Transverse colon (tissue), 4 donors: ENCODE data around the gene FMNL2.

Experiments
- CTCF ChIP-seq, 5 experiments: fragments of 200-600 bp in 3 of 5; fragments of 450-650 bp in 2 of 5; sonication (generic) in 3 of 5; IDR thresholded peaks; 1 replicate in 2 of 5; 2 replicates in 3 of 5; pipeline ENCODE4 v1.5.1; 2016 to 2017; ENCODE audit warnings: antibody characterized with exemption in 5 of 5, inconsistent platforms in 3 of 5, mild to moderate bottlenecking in 2 of 5, moderate library complexity in 1 of 5
- POLR2A ChIP-seq: fragments of 450-650 bp; IDR thresholded peaks from one replicate; pipeline ENCODE4 v1.6.1; 2016; ENCODE audit warnings: antibody characterized with exemption, mild to moderate bottlenecking, moderate library complexity
- POLR2AphosphoS5 ChIP-seq, 3 donors: sonication (generic); formaldehyde crosslinking; IDR thresholded peaks; one replicate each; pipeline ENCODE4 v1.6.1; 2016; ENCODE audit warnings: antibody characterized with exemption in 3 of 3

- TF ChIP-seq CTCF (IDR thresholded peaks at IDR 0.05) (no peak), POLR2AphosphoS5 (IDR thresholded peaks at IDR 0.05) (no peak), POLR2A (no peak)
Measured at GRCh38 chr2:152336854-152337510, 2.0 kb downstream of the FMNL2 start.
